LNCaP clone FGC (cell line): ENCODE data around the gene DRC7.

Experiments
- DNase-seq: peaks from one replicate; pipeline ENCODE4 v3.0.0-alpha.2; 2011; ENCODE audit warnings: low read depth
- H3K4me3 ChIP-seq: 2 replicates; pipeline ENCODE4 v1.5.1; 2011; ENCODE audit warnings: mild to moderate bottlenecking, low read depth, low read length, control low read depth
- TF ChIP-seq, protein P1 (sequence below): IDR thresholded peaks from 2 replicates; pipeline ENCODE4 v1.5.1; 2012; ENCODE audit warnings: mild to moderate bottlenecking; ENCODE audit not compliant: control insufficient read depth, insufficient read depth; ENCODE audit errors: extremely low read depth

Gene DRC7

GRCh38 chr16:57648125-57648524 is 46.5 kb upstream of the DRC7 start:
- no peak overlapping the region for H3K4me3 ChIP-seq
- no peak for DNase-seq
- TF ChIP-seq, protein P1, sequence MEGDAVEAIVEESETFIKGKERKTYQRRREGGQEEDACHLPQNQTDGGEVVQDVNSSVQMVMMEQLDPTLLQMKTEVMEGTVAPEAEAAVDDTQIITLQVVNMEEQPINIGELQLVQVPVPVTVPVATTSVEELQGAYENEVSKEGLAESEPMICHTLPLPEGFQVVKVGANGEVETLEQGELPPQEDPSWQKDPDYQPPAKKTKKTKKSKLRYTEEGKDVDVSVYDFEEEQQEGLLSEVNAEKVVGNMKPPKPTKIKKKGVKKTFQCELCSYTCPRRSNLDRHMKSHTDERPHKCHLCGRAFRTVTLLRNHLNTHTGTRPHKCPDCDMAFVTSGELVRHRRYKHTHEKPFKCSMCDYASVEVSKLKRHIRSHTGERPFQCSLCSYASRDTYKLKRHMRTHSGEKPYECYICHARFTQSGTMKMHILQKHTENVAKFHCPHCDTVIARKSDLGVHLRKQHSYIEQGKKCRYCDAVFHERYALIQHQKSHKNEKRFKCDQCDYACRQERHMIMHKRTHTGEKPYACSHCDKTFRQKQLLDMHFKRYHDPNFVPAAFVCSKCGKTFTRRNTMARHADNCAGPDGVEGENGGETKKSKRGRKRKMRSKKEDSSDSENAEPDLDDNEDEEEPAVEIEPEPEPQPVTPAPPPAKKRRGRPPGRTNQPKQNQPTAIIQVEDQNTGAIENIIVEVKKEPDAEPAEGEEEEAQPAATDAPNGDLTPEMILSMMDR, result no peak

GRCh38 chr16:57648581-57649442 is 45.8 kb upstream of the DRC7 start:
- peak; percentile 23 for DNase-seq
- TF ChIP-seq, protein P1, result peak; percentile 100
- H3K4me3 ChIP-seq, result no peak overlapping the region

DNA sequence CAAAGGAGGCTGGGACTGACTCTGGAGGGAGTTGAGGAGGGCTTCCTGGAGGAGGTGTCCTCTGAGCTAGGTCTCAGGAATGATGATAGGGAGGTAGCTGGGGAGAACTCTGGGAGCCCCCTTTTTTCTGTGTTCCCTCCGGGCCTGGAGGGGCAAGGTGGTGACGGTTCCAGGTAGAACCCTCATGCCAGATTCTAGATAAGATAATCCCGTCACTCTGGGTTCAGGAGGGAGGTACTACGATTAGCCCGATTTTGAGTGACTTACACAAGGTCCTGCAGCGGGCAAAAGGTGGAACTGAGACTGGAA is 45.2 kb upstream of the DRC7 start:
- TF ChIP-seq, protein P1, result no peak

GRCh38 chr16:57649846-57650245 is 44.8 kb upstream of the DRC7 start:
- no peak for DNase-seq
- H3K4me3 ChIP-seq, result no peak overlapping the region
- TF ChIP-seq, protein P1, result no peak

More for the DNA sequence above, 45.2 kb upstream of the DRC7 start:
- H3K4me3 ChIP-seq, result no peak overlapping the region
- no peak for DNase-seq

DNA sequence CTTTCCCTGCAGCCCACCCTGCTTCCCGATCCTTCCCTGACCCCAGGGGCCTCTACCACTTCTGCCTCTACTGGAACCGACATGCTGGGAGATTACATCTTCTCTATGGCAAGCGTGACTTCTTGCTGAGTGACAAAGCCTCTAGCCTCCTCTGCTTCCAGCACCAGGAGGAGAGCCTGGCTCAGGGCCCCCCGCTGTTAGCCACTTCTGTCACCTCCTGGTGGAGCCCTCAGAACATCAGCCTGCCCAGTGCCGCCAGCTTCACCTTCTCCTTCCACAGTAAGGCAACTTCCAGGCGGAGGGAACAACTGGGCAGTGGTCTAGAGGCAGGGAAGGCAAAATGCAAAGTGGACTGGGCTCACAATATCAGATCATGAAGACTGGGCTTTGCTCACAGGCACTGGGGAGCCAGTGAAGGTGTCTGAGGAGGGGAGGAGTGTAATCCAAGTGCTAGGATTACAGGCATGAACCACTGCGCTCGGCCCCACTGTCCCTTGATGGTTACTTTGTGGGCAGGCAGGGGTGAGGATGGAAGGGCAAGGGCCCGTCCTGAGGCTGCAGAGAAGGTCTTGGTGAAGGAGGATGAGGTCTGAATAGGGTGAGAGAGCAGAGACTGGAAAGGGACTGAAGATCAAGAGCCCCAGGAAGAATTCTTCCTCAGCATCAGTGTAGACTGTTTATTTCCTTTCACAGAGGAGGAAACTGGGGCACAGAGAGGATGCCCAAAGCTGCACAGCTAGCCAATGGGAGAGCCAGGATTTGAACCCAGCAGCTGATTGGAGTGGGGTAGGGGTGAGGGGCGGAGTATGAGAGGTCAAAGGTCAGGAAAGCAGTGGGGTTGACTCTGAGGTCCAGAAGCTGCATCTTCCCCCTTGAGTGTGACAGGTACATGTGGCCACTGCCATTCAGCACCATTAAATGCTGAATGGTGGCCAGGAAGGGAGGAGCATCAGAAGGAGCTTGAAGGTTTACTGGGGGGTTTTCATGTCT is 43.0 kb upstream of the DRC7 start:
- TF ChIP-seq, protein P1, result no peak
- no peak overlapping the region for H3K4me3 ChIP-seq
- no peak for DNase-seq

DNA sequence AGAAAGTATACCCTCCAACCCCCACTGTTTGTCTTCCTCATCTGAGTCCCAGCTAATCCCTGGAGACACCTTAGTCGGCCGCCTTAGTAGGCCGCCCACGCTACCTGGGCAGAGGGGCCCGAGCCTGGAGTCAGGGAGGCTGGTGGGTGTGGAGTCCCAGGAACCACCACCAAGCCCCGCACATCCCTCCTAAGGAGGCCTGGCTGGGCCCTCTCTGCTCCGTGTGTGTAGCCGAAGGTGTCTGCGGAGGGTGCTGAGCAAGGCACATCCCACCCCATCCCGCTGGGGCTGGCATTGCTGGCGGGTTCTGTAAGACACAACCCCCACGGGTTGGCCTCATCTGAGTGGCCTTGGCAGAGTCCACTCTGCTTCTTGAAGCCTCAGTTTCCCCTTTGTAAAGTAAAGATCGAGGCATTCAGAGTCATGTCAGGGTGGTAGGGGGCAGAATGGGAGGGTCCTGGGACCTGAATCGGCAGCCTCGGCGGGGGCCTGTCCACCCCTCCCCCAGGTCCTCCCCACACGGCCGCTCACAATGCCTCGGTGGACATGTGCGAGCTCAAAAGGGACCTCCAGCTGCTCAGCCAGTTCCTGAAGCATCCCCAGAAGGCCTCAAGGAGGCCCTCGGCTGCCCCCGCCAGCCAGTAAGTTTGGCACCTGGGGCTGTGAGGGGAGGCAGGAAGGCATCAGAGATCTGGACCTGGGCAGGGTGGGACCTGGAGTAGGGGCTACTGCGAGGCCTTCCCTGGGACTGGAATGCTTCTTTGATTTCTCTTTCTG is 41.7 kb upstream of the DRC7 start:
- no peak for DNase-seq
- TF ChIP-seq, protein P1, result no peak
- no peak overlapping the region for H3K4me3 ChIP-seq
